Spleen (tissue), 11 donors: ENCODE measurements around the gene SLC23A3. TPM values are rescaled to one million over a fixed set of nuclear protein-coding genes. Genes with fewer than 3 reads are reported as not detected.

Experiments used
- DNase-seq: peaks from one replicate; pipeline ENCODE4 v3.0.0-alpha.2; 2020
- H3K27ac ChIP-seq, 8 donors: fragments of 200-600 bp; sonication (generic) in 7 of 8; 1 replicate in 4 of 8; 2 replicates in 4 of 8; pipeline versions ENCODE4 v1.5.0 to v1.8.0; 2016 to 2021; ENCODE audit warnings: inconsistent platforms in 4 of 8, mild to moderate bottlenecking in 4 of 8, moderate library complexity in 1 of 8
- H3K27me3 ChIP-seq, 7 donors: fragments of 200-600 bp; sonication (generic) in 6 of 7; replicated peaks in 1 of 7; 1 replicate in 4 of 7; 2 replicates in 3 of 7; pipeline versions ENCODE4 v1.5.0 to v1.8.0; 2016 to 2021; ENCODE audit warnings: inconsistent platforms in 3 of 7, mild to moderate bottlenecking in 1 of 7
- H3K36me3 ChIP-seq, 6 donors: fragments of 200-600 bp; sonication (generic) in 5 of 6; 1 replicate in 4 of 6; 2 replicates in 2 of 6; pipeline versions ENCODE4 v1.5.0 to v1.8.0; 2016 to 2021; ENCODE audit warnings: inconsistent platforms in 2 of 6
- H3K4me1 ChIP-seq, 6 donors: fragments of 200-600 bp; sonication (generic) in 5 of 6; 1 replicate in 3 of 6; 2 replicates in 3 of 6; pipeline versions ENCODE4 v1.5.0 to v1.8.0; 2016 to 2021; ENCODE audit warnings: inconsistent platforms in 3 of 6
- H3K4me3 ChIP-seq, 8 donors: fragments of 200-600 bp; sonication (generic) in 7 of 8; 1 replicate in 4 of 8; 2 replicates in 4 of 8; pipeline versions ENCODE4 v1.5.0 to v1.8.0; 2016 to 2021; ENCODE audit warnings: inconsistent platforms in 4 of 8, mild to moderate bottlenecking in 4 of 8, moderate library complexity in 2 of 8
- H3K9me3 ChIP-seq, 8 donors: fragments of 200-600 bp; sonication (generic) in 7 of 8; 1 replicate in 4 of 8; 2 replicates in 4 of 8; pipeline versions ENCODE4 v1.5.0 to v1.8.0; 2016 to 2021; ENCODE audit warnings: inconsistent platforms in 4 of 8
- POLR2A ChIP-seq, 3 donors: fragments of 450-650 bp; IDR thresholded peaks; one replicate each; pipeline ENCODE4 v1.5.1; 2017; ENCODE audit warnings: antibody characterized with exemption in 3 of 3, mild to moderate bottlenecking in 1 of 3
- POLR2AphosphoS5 ChIP-seq, 3 donors: sonication (generic); formaldehyde crosslinking; IDR thresholded peaks; one replicate each; pipeline ENCODE4 v1.5.1; 2017; ENCODE audit warnings: antibody characterized with exemption in 3 of 3
- WGBS, 5 donors: extraction: QIAGEN DNeasy Blood & Tissue Kit in 3 of 5; methylation state at CpG; one replicate each; pipeline versions ENCODE4 v1.1.5 to v1.1.7; 2013 to 2018; 5-methylcytosine and 5-hydroxymethylcytosine counted together
- intact Hi-C: fragments of 100-400 bp; cut with DNase I; formaldehyde crosslinking; loops from one replicate; pipeline ENCODE4 v1.15.0; 2023; ENCODE audit warnings: low total_unique reads
- polyA plus RNA-seq, 3 donors: library from polyadenylated mRNA; stranded (reverse); fragments of 200-250 nt; gene quantifications; one replicate each; pipeline ENCODE4 v1.2.1, GENCODE V29; 2013
- total RNA-seq, 7 donors: library from RNA; depleted of rRNA in 3 of 7; stranded (reverse); fragments of >200 nt in 3 of 7; fragmentation: NEBNext Ultra II Directional in 4 of 7; extraction: Animal tissue kit (Norgen Biotek cat#: 25700) in 4 of 7; gene quantifications; one replicate each; pipeline versions ENCODE4 v1.1.0 to v1.2.1, GENCODE V29; 2016 to 2021
- TF ChIP-seq, protein P1 (sequence below), 11 experiments: fragments of 200-600 bp in 7 of 11; fragments of 450-650 bp in 4 of 11; sonication (generic) in 4 of 11; IDR thresholded peaks in 8 of 11; conservative IDR thresholded peaks in 3 of 11; 1 replicate in 7 of 11; 2 replicates in 4 of 11; pipeline versions ENCODE4 v1.4.0 to v1.8.0; 2016 to 2021; ENCODE audit warnings: antibody characterized with exemption in 11 of 11, inconsistent platforms in 4 of 11, mild to moderate bottlenecking in 1 of 11
- donor health status: healthy with polysubstance abuse.
- donor health status: DM: no; HTN: no; CAD: no; lungs with moderate emphysema.
- donor health status: DM: no; HTN: no; CAD: no.
- donor health status: Bipolar disorder and iron deficiency.
- donor health status: healthy.
- donor health status: DM: no; HTN: no; CAD: no.
- donor health status: DM: yes; HTN: yes; CAD: no.

Gene SLC23A3
- total and polyA plus RNA-seq, 10 donors: 1.2 to 5.0 (median 3.0) TPM

DNA sequence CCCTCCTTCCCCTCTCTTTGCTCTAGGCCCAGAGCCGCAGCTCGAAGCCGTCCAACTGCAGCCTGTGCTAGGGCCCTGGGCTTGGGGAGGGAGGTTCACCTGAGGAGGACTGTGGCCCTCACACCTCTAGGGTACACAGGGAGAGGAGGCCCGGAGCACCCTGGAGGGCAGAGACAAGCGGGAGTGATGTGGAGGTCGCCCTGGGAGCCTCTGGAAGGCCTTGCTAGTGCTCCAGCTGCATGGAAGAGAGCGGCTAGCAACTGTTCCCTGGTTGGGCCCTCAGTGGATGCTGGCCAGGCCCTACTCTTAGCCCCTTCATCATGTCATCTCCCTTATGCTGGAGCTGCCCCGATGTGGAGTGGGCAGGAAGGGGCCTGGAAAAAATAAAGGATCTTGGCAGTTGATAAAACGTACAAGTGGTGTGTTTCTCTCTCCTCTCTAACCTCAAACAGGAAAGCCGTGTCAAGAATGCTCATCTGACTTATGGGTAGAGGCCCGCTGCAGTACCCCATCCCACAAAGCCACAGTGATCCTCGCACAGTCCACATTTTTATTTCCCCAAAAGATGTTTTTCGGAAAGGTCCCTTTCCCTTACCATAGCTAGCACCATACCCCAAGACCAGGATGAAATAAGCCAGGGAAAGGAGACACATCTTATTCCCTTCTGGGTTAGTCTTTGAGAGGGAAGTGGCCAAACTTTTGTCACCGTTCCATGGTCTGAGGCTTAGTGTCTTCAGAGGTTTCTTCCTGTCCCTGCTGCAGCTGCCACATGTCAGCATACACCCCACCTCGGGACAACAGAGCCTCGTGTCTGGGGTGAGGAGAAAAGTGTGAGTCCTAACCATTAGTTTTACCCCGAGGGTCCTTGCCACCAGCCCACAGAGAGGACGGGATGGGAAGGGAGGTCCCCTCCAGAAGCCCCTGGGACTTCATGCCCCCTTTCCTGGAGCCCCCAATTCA is 39.7 kb upstream of the SLC23A3 start:
- DNase-seq: peak; percentile 76
- 44 to 66% (median 50%) methylated on average over 18 of the region's 18 CpGs for WGBS, 5 donors
- H3K9me3 ChIP-seq: no peaks in the 10 kb centered on the region
- peak overlapping the region in 3 of 8 donors; percentile 8 to 96 (median 69) for H3K27ac ChIP-seq
- H3K36me3 ChIP-seq: peaks cover 0 to 64% (median 15%) of the 10 kb centered on the region in 6 donors
- TF ChIP-seq, protein P1, sequence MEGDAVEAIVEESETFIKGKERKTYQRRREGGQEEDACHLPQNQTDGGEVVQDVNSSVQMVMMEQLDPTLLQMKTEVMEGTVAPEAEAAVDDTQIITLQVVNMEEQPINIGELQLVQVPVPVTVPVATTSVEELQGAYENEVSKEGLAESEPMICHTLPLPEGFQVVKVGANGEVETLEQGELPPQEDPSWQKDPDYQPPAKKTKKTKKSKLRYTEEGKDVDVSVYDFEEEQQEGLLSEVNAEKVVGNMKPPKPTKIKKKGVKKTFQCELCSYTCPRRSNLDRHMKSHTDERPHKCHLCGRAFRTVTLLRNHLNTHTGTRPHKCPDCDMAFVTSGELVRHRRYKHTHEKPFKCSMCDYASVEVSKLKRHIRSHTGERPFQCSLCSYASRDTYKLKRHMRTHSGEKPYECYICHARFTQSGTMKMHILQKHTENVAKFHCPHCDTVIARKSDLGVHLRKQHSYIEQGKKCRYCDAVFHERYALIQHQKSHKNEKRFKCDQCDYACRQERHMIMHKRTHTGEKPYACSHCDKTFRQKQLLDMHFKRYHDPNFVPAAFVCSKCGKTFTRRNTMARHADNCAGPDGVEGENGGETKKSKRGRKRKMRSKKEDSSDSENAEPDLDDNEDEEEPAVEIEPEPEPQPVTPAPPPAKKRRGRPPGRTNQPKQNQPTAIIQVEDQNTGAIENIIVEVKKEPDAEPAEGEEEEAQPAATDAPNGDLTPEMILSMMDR (IDR thresholded peaks at IDR 0.05 in 8 of 11, conservative IDR thresholded peaks at IDR 0.05 in 3 of 11): no peak
- TF ChIP-seq POLR2AphosphoS5 (IDR thresholded peaks at IDR 0.05): peak in 1 of 3 donors; percentile 44
- TF ChIP-seq POLR2A (IDR thresholded peaks at IDR 0.05): no peak
- peaks cover 7 to 72% (median 35%) of the 10 kb centered on the region in 6 donors for H3K4me1 ChIP-seq
- no peaks in the 10 kb centered on the region for H3K27me3 ChIP-seq
- intact Hi-C loops: loop anchor here (5.0 kb wide), 1 partner anchor 37 kb away; the partner anchor contains the start of gene SLC23A3
- H3K4me3 ChIP-seq: no peak overlapping the region

DNA sequence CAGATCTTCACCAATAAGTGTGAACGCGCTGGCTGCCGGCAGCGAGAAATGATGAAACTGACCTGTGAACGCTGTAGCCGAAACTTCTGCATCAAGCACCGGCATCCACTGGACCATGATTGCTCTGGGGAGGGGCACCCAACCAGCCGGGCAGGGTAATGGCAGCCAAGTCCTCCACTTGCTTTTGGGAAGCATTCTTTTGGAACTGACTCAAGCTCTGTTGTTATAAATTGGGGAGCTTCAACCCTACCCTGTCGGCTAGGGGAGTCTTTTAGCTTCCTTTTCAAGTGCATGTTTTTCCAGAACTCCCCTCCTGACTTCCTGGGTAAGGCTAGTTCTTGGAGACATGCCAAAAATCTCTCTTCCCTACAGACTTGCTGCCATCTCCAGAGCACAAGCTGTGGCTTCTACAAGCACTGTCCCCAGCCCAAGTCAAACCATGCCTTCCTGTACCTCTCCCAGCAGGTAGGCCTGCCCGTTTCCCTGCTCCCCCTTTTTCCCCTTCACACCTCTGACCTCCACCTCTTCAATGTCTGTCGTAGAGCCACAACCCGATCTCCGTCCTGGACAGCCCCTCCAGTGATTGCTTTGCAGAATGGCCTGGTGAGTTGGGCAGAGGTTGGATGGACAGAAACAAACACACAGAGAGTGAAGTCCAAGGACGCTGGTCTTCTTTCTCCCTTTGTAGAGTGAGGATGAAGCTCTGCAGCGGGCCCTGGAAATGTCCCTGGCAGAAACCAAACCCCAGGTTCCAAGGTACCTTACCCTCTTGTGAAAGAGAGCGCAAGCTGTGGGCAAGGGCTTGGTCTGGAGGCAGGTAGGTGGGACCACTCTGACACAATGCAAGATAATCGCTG is 38.3 kb upstream of the SLC23A3 start:
- peak overlapping the region; percentile 93 to 98 (median 97) for H3K27ac ChIP-seq
- DNase-seq: peak; percentile 71
- WGBS, 5 donors: 63 to 78% (median 66%) methylated on average over 16 to 17 of the region's 17 CpGs
- intact Hi-C loops: loop anchor here (5.0 kb wide), 1 partner anchor 36 kb away; the partner anchor contains the start of gene SLC23A3
- TF ChIP-seq, protein P1 (IDR thresholded peaks at IDR 0.05 in 8 of 11, conservative IDR thresholded peaks at IDR 0.05 in 3 of 11): no peak
- no peak for TF ChIP-seq POLR2A (IDR thresholded peaks at IDR 0.05)
- no peak for TF ChIP-seq POLR2AphosphoS5 (IDR thresholded peaks at IDR 0.05)
- peaks cover 7 to 66% (median 35%) of the 10 kb centered on the region in 6 donors for H3K4me1 ChIP-seq
- H3K27me3 ChIP-seq: no peaks in the 10 kb centered on the region
- no peaks in the 10 kb centered on the region for H3K9me3 ChIP-seq
- peak overlapping the region in 4 of 8 donors; percentile 51 to 84 (median 59) for H3K4me3 ChIP-seq
- H3K36me3 ChIP-seq: peaks cover 0 to 50% (median 15%) of the 10 kb centered on the region in 6 donors

DNA sequence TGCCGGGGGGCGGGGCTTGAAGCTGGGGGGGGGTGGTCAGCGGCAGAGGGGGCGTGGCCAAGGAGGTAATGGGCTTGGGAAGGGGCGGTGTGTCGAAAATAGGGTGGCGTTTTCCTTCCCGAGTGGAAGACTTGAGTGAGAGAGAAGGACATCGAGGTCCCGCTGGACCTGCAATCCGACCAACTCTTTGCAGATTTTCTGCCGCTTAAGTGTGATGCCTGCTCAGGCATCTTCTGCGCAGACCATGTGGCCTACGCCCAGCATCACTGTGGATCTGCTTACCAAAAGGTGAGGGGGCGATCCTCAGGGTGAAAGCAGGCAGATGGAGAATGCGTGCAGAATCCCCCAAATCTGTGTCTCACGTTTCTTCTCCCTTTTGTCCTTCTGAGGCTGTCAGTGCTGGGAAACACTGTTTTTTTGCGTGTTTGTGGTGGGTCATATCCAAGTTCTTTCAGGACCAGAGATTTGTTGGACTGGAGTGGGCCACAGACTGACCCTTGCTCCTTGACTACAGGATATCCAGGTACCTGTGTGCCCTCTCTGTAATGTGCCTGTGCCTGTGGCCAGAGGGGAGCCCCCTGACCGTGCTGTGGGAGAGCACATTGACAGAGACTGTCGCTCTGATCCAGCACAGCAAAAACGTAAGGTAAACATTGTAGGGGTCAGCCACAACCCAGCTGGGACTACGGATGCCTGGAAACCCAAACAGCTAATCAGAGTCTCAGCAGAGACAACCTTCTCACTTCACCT is 37.5 kb upstream of the SLC23A3 start:
- WGBS, 5 donors: 11 to 27% (median 23%) methylated on average over 20 to 22 of the region's 22 CpGs

More for the DNA sequence above, 37.5 kb upstream of the SLC23A3 start:
- peak; percentile 77 for DNase-seq
- H3K4me3 ChIP-seq: peak overlapping the region; percentile 51 to 84 (median 60)
- intact Hi-C loops: loop anchor here (5.0 kb wide), 1 partner anchor 35 kb away; the partner anchor contains the start of gene SLC23A3
- H3K4me1 ChIP-seq: peaks cover 7 to 61% (median 35%) of the 10 kb centered on the region in 6 donors
- H3K9me3 ChIP-seq: no peaks in the 10 kb centered on the region
- H3K27ac ChIP-seq: peak overlapping the region; percentile 93 to 98 (median 97)
- H3K27me3 ChIP-seq: no peaks in the 10 kb centered on the region
- no peak for TF ChIP-seq POLR2A (IDR thresholded peaks at IDR 0.05)
- TF ChIP-seq POLR2AphosphoS5 (IDR thresholded peaks at IDR 0.05): no peak
- TF ChIP-seq, protein P1 (IDR thresholded peaks at IDR 0.05 in 8 of 11, conservative IDR thresholded peaks at IDR 0.05 in 3 of 11): no peak
- peaks cover 0 to 42% (median 15%) of the 10 kb centered on the region in 6 donors for H3K36me3 ChIP-seq
